Ramos (cell line): ENCODE measurements around the gene BDKRB2.

Experiments
- in situ Hi-C: fragments of 300-500 bp; cut with MboI; formaldehyde crosslinking; loops from one replicate; pipeline ENCODE4 v1.14.3; 2022; ENCODE audit warnings: low sequenced_read_pairs; ENCODE audit not compliant: unreplicated experiment

Gene BDKRB2

GRCh38 chr14:96264853-96265252, 60.2 kb downstream of the BDKRB2 start:
- in situ Hi-C loops: loop anchor here (10.0 kb wide), 1 partner anchor 160 kb away; no protein-coding TSS in a partner anchor

GRCh38 chr14:96265383-96266095, 60.9 kb downstream of the BDKRB2 start:
- in situ Hi-C loops: loop anchor here (10.0 kb wide), 1 partner anchor 161 kb away; no protein-coding TSS in a partner anchor

DNA sequence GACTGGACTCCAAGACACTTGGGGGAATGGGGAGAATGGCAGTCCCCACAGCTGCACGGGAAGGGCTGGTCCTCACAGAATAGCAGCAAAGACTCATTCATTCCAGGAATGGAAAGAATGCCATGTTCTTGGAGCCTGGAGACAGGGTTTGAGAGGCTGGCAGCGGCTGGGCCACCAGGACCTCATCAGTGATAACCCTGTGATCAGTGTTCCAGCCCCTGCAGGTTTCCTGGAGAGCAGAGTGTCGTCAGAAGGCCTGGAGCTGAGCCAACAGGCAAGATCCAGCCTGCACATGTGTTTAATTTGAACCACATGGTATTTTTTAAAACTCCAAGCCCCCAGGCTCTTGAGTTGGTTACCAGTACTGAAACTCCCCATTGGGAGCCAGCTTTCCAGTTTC, 62.7 kb downstream of the BDKRB2 start:
- in situ Hi-C loops: loop anchor here (10.0 kb wide), 1 partner anchor 163 kb away; no protein-coding TSS in a partner anchor

GRCh38 chr14:96267916-96268315, 63.3 kb downstream of the BDKRB2 start:
- in situ Hi-C loops: loop anchor here (10.0 kb wide), 1 partner anchor 163 kb away; no protein-coding TSS in a partner anchor

GRCh38 chr14:96268431-96269358, 64.1 kb downstream of the BDKRB2 start:
- in situ Hi-C loops: loop anchor here (10.0 kb wide), 1 partner anchor 164 kb away; no protein-coding TSS in a partner anchor

DNA sequence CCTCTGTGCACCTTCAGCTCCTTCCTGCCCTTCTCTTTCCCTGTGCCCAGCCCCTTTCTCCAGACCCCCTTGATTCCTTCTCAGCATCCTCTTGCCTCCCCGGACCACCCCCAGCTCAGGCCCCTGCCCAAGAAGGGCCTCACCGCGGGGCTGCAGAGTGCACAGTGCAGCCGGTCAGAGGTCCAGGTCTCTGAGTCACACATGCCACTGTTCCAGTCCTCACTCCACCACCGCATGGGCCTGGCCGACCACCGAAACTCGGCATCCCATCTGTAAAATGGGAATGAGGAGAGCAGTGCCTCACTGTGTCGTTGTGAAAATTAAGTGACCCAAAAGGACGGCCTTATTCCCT, 64.7 kb downstream of the BDKRB2 start:
- in situ Hi-C loops: loop anchor here (10.0 kb wide), 1 partner anchor 165 kb away; no protein-coding TSS in a partner anchor

- in situ Hi-C loops: loop anchor here (10.0 kb wide), 1 partner anchor 706 kb away; no protein-coding TSS in a partner anchor
Observed at GRCh38 chr14:96270565-96271420, 66.2 kb downstream of the BDKRB2 start.

DNA sequence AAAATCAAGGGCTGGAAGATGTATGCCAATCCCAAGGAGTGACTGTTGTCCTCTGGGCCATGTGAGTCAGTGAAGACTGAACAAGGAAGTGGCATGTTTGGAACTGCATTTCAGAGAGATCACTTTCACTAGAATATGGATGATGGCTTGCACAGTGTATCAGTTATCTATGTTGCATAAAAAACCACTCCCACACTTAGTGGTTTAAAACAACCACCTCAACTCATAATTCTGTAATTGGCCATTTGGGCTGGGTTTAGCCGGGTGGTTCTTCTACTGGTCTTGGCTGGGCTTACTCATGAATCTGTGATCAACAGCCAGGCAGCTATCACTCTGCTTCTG, 66.8 kb downstream of the BDKRB2 start:
- in situ Hi-C loops: loop anchor here (10.0 kb wide), 1 partner anchor 707 kb away; no protein-coding TSS in a partner anchor

DNA sequence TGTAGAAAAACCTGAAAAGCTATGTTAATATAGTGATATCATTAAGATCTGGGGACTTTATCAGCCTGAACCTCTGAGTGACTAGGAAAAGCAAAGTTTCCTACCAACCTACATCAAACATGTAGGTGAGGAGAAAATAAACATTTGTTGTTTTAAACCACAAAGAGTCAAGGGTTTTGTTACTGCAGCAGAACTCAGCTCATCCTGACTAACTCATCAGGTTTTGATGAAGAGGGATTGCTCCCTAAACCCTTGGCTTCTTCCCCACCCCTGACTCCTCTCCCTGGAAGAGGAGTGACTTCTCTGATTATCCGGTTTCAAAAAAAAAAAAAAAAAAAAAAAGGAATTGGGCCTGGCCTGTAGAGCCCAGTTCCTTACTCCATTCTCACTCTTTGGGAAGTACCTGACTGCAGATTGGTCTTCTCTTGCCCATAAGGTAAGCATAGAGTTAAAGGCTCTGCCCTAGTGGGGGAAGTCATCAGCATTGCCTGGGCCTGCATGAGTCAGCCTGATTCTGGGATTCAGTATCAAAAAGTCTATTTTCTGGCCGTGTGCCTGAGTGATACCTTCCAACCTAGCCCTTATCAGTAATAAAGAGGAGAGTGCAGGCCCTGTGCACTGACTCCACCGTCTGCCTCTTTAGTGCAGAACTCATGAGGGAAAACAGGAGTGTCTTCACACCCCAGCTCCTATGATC, 68.3 kb downstream of the BDKRB2 start:
- in situ Hi-C loops: loop anchor here (10.0 kb wide), 1 partner anchor 708 kb away; no protein-coding TSS in a partner anchor

- in situ Hi-C loops: loop anchor here (10.0 kb wide), 1 partner anchor 709 kb away; no protein-coding TSS in a partner anchor
Observed at GRCh38 chr14:96273629-96274028, 69.0 kb downstream of the BDKRB2 start.

GRCh38 chr14:96274122-96274521, 69.5 kb downstream of the BDKRB2 start:
- in situ Hi-C loops: loop anchor here (10.0 kb wide), 1 partner anchor 709 kb away; no protein-coding TSS in a partner anchor

- in situ Hi-C loops: loop anchor here (10.0 kb wide), 1 partner anchor 710 kb away; no protein-coding TSS in a partner anchor
Observed at GRCh38 chr14:96274543-96274942, 69.9 kb downstream of the BDKRB2 start.

GRCh38 chr14:96275177-96276112, 70.8 kb downstream of the BDKRB2 start:
- in situ Hi-C loops: loop anchor here (10.0 kb wide), 1 partner anchor 711 kb away; no protein-coding TSS in a partner anchor

GRCh38 chr14:96277890-96278289, 73.3 kb downstream of the BDKRB2 start:
- in situ Hi-C loops: loop anchor here (10.0 kb wide), 1 partner anchor 713 kb away; no protein-coding TSS in a partner anchor

DNA sequence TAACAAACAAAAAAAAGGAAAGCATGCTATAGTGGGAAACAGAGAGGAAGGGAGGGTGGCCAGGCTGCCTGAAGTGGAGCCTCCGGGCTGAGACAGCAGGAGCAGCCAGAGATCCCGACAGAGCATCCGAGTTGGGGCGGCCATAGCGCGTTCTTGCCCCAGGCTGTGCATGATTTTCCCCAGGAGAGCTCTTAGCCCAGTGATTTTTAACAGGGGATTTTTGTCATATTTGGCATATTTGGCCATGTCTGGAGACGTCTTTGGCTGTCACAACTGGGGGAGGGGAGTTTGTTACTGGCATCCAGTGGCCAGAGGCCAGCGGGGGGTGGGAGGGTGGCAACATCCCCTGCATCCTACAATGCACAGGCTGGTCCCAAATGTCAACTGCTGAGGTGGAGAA, 74.9 kb downstream of the BDKRB2 start:
- in situ Hi-C loops: loop anchor here (10.0 kb wide), 1 partner anchor 715 kb away; no protein-coding TSS in a partner anchor

DNA sequence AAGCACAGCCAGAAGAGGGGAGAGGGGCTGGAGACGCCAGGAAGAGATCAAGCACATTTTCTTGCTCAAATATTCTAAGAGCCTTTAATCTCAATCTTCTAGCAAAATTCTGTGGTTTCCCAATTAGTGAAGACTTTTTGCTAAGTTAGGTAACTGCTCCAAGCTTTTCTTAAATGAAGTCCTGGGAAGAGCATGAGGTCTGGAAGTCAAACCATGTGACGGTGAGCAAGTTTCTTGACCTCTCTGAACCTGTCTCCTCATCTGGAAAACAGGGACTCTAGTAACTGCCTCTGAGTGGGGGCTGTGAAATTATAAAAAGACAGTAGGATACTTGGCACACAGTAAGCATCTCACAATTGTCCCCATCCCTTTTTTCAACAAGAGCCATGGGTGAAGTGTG, 75.5 kb downstream of the BDKRB2 start:
- in situ Hi-C loops: no loop called here

GRCh38 chr14:96281486-96281885, 76.8 kb downstream of the BDKRB2 start:
- in situ Hi-C loops: no loop called here

GRCh38 chr14:96284008-96284407, 79.4 kb downstream of the BDKRB2 start:
- in situ Hi-C loops: no loop called here
